Tibial artery (tissue), 4 donors: ENCODE results near the gene PEX1.

Experiments used
- DNase-seq, 2 donors: peaks; one replicate each; pipeline ENCODE4 v3.0.0-alpha.2; 2019
- H3K27ac ChIP-seq, 2 donors: fragments of 200-600 bp; sonication (generic) in 1 of 2; 1 replicate in 1 of 2; 2 replicates in 1 of 2; pipeline ENCODE4 v1.5.1; 2018 to 2019; ENCODE audit warnings: mild to moderate bottlenecking in 1 of 2
- H3K27me3 ChIP-seq, 2 donors: fragments of 200-600 bp; sonication (generic) in 1 of 2; one replicate each; pipeline versions ENCODE4 v1.5.1 to v1.6.0; 2016 to 2019
- H3K36me3 ChIP-seq, 3 donors: fragments of 200-600 bp; sonication (generic) in 2 of 3; one replicate each; pipeline ENCODE4 v1.5.1; 2016 to 2019; ENCODE audit warnings: mild to moderate bottlenecking in 2 of 3
- H3K4me1 ChIP-seq, 4 donors: fragments of 200-600 bp; sonication (generic) in 2 of 4; 1 replicate in 3 of 4; 2 replicates in 1 of 4; pipeline ENCODE4 v1.5.1; 2016 to 2019
- H3K4me3 ChIP-seq, 2 donors: fragments of 200-600 bp; sonication (generic) in 1 of 2; 1 replicate in 1 of 2; 2 replicates in 1 of 2; pipeline ENCODE4 v1.5.1; 2018 to 2019; ENCODE audit warnings: mild to moderate bottlenecking in 2 of 2
- H3K9me3 ChIP-seq, 3 donors: fragments of 200-600 bp; sonication (generic) in 1 of 3; one replicate each; pipeline ENCODE4 v1.5.1; 2016 to 2019
- CTCF ChIP-seq, 2 experiments: fragments of 200-600 bp in 1 of 2; fragments of 450-650 bp in 1 of 2; IDR thresholded peaks; one replicate each; pipeline ENCODE4 v1.5.1; 2017 to 2019; ENCODE audit warnings: antibody characterized with exemption in 2 of 2, mild to moderate bottlenecking in 1 of 2, moderate library complexity in 1 of 2
- intact Hi-C: fragments of 100-400 bp; cut with DNase I; formaldehyde crosslinking; loops from one replicate; pipeline ENCODE4 v1.15.0; 2023; ENCODE audit warnings: low total_unique reads

PEX1 gene

GRCh38 chr7:92523110-92523509 lies 5.2 kb downstream of the PEX1 start:
- Histone ChIP-seq H3K36me3 (peaks cover under 1 to 17% (median 9%) of the 10 kb centered on the region in 3 donors), H3K4me1 (peaks cover 0 to 14% (median 7%) of the 10 kb centered on the region in 4 donors), H3K4me3 (no peak overlapping the region), H3K9me3 (no peaks in the 10 kb centered on the region), H3K27ac (no peak overlapping the region), H3K27me3 (no peaks in the 10 kb centered on the region)
- no peak for TF ChIP-seq CTCF (IDR thresholded peaks at IDR 0.05)
- intact Hi-C loops, result loop anchor here (10.0 kb wide), 1 partner anchor 312 kb away; the partner anchor contains the start of gene CDK6
- no peak for DNase-seq

GRCh38 chr7:92520024-92520423 lies 8.3 kb downstream of the PEX1 start:
- no peaks in the 10 kb centered on the region for H3K9me3 ChIP-seq
- H3K27me3 ChIP-seq, result no peaks in the 10 kb centered on the region
- no peak for DNase-seq
- TF ChIP-seq CTCF (IDR thresholded peaks at IDR 0.05), result no peak
- H3K27ac ChIP-seq, result no peak overlapping the region
- peaks cover 19 to 39% (median 29%) of the 10 kb centered on the region in 3 donors for H3K36me3 ChIP-seq
- no peaks in the 10 kb centered on the region for H3K4me1 ChIP-seq
- no peak overlapping the region for H3K4me3 ChIP-seq
- intact Hi-C loops, result loop anchor here (10.0 kb wide), 1 partner anchor 315 kb away; the partner anchor contains the start of gene CDK6

GRCh38 chr7:92517631-92518030 lies 10.7 kb downstream of the PEX1 start:
- intact Hi-C loops, result no loop called here
- Histone ChIP-seq H3K36me3 (peaks cover 30 to 48% (median 42%) of the 10 kb centered on the region in 3 donors), H3K4me1 (no peaks in the 10 kb centered on the region), H3K4me3 (no peak overlapping the region), H3K9me3 (no peaks in the 10 kb centered on the region), H3K27me3 (no peaks in the 10 kb centered on the region), H3K27ac (no peak overlapping the region)
- DNase-seq, result no peak
- TF ChIP-seq CTCF (IDR thresholded peaks at IDR 0.05), result no peak

- intact Hi-C loops, result no loop called here
- no peak for DNase-seq
- no peaks in the 10 kb centered on the region for H3K27me3 ChIP-seq
- H3K36me3 ChIP-seq, result peaks cover 41 to 66% (median 43%) of the 10 kb centered on the region in 3 donors
- no peak for TF ChIP-seq CTCF (IDR thresholded peaks at IDR 0.05)
- no peaks in the 10 kb centered on the region for H3K4me1 ChIP-seq
- no peaks in the 10 kb centered on the region for H3K9me3 ChIP-seq
- no peak overlapping the region for H3K27ac ChIP-seq
- no peak overlapping the region for H3K4me3 ChIP-seq
Observed at GRCh38 chr7:92513167-92513902, 15.0 kb downstream of the PEX1 start.

- Histone ChIP-seq H3K9me3 (no peaks in the 10 kb centered on the region), H3K27me3 (no peaks in the 10 kb centered on the region), H3K36me3 (peaks cover 51 to 84% (median 52%) of the 10 kb centered on the region in 3 donors), H3K4me1 (no peaks in the 10 kb centered on the region), H3K4me3 (no peak overlapping the region), H3K27ac (no peak overlapping the region)
- no peak for DNase-seq
- TF ChIP-seq CTCF (IDR thresholded peaks at IDR 0.05), result no peak
- intact Hi-C loops, result no loop called here
Observed at GRCh38 chr7:92508946-92509345, 19.4 kb downstream of the PEX1 start.
